Muscle of leg (tissue), 11 donors: ENCODE measurements around the gene OSCP1. TPM values are rescaled to one million over a fixed set of nuclear protein-coding genes. Genes with fewer than 3 reads are reported as not detected.

Experiments
- DNase-seq: peaks from one replicate; pipeline ENCODE4 v3.0.0; 2013
- H3K27ac ChIP-seq: one replicate; pipeline ENCODE4 v1.5.1; 2013; ENCODE audit warnings: mild to moderate bottlenecking, low read length, control low read depth
- H3K27me3 ChIP-seq: one replicate; pipeline ENCODE4 v1.6.1; 2013; ENCODE audit warnings: low read length; ENCODE audit not compliant: control insufficient read depth, insufficient read depth
- H3K36me3 ChIP-seq: one replicate; pipeline ENCODE4 v1.6.1; 2013; ENCODE audit warnings: low read length; ENCODE audit not compliant: control insufficient read depth, insufficient read depth
- H3K4me1 ChIP-seq: one replicate; pipeline ENCODE4 v1.6.1; 2013; ENCODE audit warnings: low read length; ENCODE audit not compliant: control insufficient read depth, insufficient read depth
- H3K4me3 ChIP-seq: one replicate; pipeline ENCODE4 v1.5.1; 2013; ENCODE audit warnings: low read length, control low read depth
- H3K9me3 ChIP-seq: replicated peaks from 2 replicates; pipeline ENCODE4 v1.6.1; 2013; ENCODE audit warnings: low read depth, low read length; ENCODE audit not compliant: control insufficient read depth
- WGBS: methylation state at CpG from one replicate; pipeline ENCODE4 v1.1.5; 2013; ENCODE audit warnings: missing lambda C conversion rate; ENCODE audit not compliant: insufficient coverage; 5-methylcytosine and 5-hydroxymethylcytosine counted together
- polyA plus RNA-seq, 8 donors: library from polyadenylated mRNA; unstranded; fragments of 120-200 nt; gene quantifications; one replicate each; pipeline versions ENCODE4 v1.2.1 to v1.2.3, GENCODE V29; 2013; ENCODE audit warnings: inconsistent platforms in 1 of 8, low replicate concordance in 1 of 8; ENCODE audit not compliant: insufficient read length in 8 of 8, insufficient read depth in 1 of 8
- total RNA-seq: library from RNA; stranded (reverse); fragments of 120-200 nt; gene quantifications from one replicate; pipeline ENCODE4 v1.2.4, GENCODE V29; 2013

The OSCP1 gene
- total and polyA plus RNA-seq, 9 donors: 4.0 to 7.6 (median 4.9) TPM

GRCh38 chr1:36385410-36386264 lies 64.6 kb downstream of the OSCP1 start, which contains the start of gene STK40:
Gene STK40 (minus strand): TSS chr1:36385924. CDS start chr1:36361332, 24,592 bp downstream.
- Histone ChIP-seq H3K4me3 (peak within 1 kb of the TSS; percentile 91), H3K27me3 (no peaks in the 10 kb centered on the region), H3K9me3 (no peaks in the 10 kb centered on the region), H3K27ac (peak within 1 kb of the TSS; percentile 93), H3K4me1 (peaks cover 37% of the 10 kb centered on the region), H3K36me3 (peaks cover 11% of the 10 kb centered on the region)
- 0% methylated on average over 65 of the region's 82 CpGs for WGBS
- peak; percentile 100 for DNase-seq

- peaks cover 34% of the 10 kb centered on the region for H3K4me1 ChIP-seq
- peak overlapping the region; percentile 91 for H3K4me3 ChIP-seq
- peaks cover 3% of the 10 kb centered on the region for H3K36me3 ChIP-seq
- under 1% methylated on average over 19 of the region's 25 CpGs for WGBS
- no peaks in the 10 kb centered on the region for H3K27me3 ChIP-seq
- DNase-seq: peak; percentile 55
- H3K27ac ChIP-seq: peak overlapping the region; percentile 76
- no peaks in the 10 kb centered on the region for H3K9me3 ChIP-seq
Measured at GRCh38 chr1:36384542-36385409, 65.5 kb downstream of the OSCP1 start.

GRCh38 chr1:36383240-36383639 lies 67.0 kb downstream of the OSCP1 start:
- Histone ChIP-seq H3K4me3 (no peak overlapping the region), H3K36me3 (peaks cover 3% of the 10 kb centered on the region), H3K27ac (no peak overlapping the region), H3K27me3 (no peaks in the 10 kb centered on the region), H3K9me3 (no peaks in the 10 kb centered on the region), H3K4me1 (peaks cover 27% of the 10 kb centered on the region)
- WGBS: 88% methylated on average over 4 of the region's 4 CpGs
- no peak for DNase-seq

- H3K27ac ChIP-seq: no peak overlapping the region
- no peak for DNase-seq
- H3K9me3 ChIP-seq: no peaks in the 10 kb centered on the region
- WGBS: 95% methylated on average over 3 of the region's 4 CpGs
- peaks cover 7% of the 10 kb centered on the region for H3K36me3 ChIP-seq
- no peak overlapping the region for H3K4me3 ChIP-seq
- no peaks in the 10 kb centered on the region for H3K27me3 ChIP-seq
- H3K4me1 ChIP-seq: peaks cover 27% of the 10 kb centered on the region
Measured at GRCh38 chr1:36382669-36383068, 67.6 kb downstream of the OSCP1 start.

GRCh38 chr1:36382231-36382630 lies 68.0 kb downstream of the OSCP1 start:
- no peak for DNase-seq
- Histone ChIP-seq H3K4me1 (peaks cover 24% of the 10 kb centered on the region), H3K4me3 (no peak overlapping the region), H3K27ac (no peak overlapping the region), H3K36me3 (peaks cover 8% of the 10 kb centered on the region), H3K9me3 (no peaks in the 10 kb centered on the region), H3K27me3 (no peaks in the 10 kb centered on the region)
- WGBS: 91% methylated on average over 9 of the region's 9 CpGs

GRCh38 chr1:36381405-36381804 lies 68.8 kb downstream of the OSCP1 start:
- Histone ChIP-seq H3K9me3 (no peaks in the 10 kb centered on the region), H3K36me3 (peaks cover 8% of the 10 kb centered on the region), H3K4me3 (no peak overlapping the region), H3K4me1 (peaks cover 16% of the 10 kb centered on the region), H3K27ac (no peak overlapping the region), H3K27me3 (no peaks in the 10 kb centered on the region)
- no peak for DNase-seq
- WGBS: 100% methylated on average over 2 of the region's 5 CpGs

GRCh38 chr1:36380782-36381181 lies 69.5 kb downstream of the OSCP1 start:
- Histone ChIP-seq H3K4me1 (peaks cover 18% of the 10 kb centered on the region), H3K9me3 (no peaks in the 10 kb centered on the region), H3K27ac (no peak overlapping the region), H3K27me3 (no peaks in the 10 kb centered on the region), H3K4me3 (no peak overlapping the region), H3K36me3 (peaks cover 8% of the 10 kb centered on the region)
- 92% methylated on average over 3 of the region's 3 CpGs for WGBS
- no peak for DNase-seq

- Histone ChIP-seq H3K27ac (no peak overlapping the region), H3K9me3 (no peaks in the 10 kb centered on the region), H3K27me3 (no peaks in the 10 kb centered on the region), H3K4me1 (peaks cover 21% of the 10 kb centered on the region), H3K4me3 (no peak overlapping the region), H3K36me3 (peaks cover 8% of the 10 kb centered on the region)
- WGBS: 88% methylated on average over 1 of the region's 5 CpGs
- DNase-seq: no peak
Measured at GRCh38 chr1:36380143-36380619, 70.1 kb downstream of the OSCP1 start.

- no peaks in the 10 kb centered on the region for H3K27me3 ChIP-seq
- H3K9me3 ChIP-seq: no peaks in the 10 kb centered on the region
- peaks cover 34% of the 10 kb centered on the region for H3K4me1 ChIP-seq
- DNase-seq: peak; percentile 55
- H3K4me3 ChIP-seq: no peak overlapping the region
- peaks cover 8% of the 10 kb centered on the region for H3K36me3 ChIP-seq
- peak overlapping the region; percentile 25 for H3K27ac ChIP-seq
- 75% methylated on average over 1 of the region's 4 CpGs for WGBS
Measured at GRCh38 chr1:36377791-36378492, 72.3 kb downstream of the OSCP1 start.
